GM12878 (cell line): ENCODE measurements around the gene UHMK1. TPM values are rescaled to one million over a fixed set of nuclear protein-coding genes. Genes with fewer than 3 reads are reported as not detected.

Experiments used
- ATAC-seq: fragments of 200-7000 bp; cut with Tn5 transposase; 3 replicates; pipeline ENCODE4 v1.9.1; 2020; ENCODE audit warnings: mild to moderate bottlenecking, moderate library complexity
- BruUV-seq: library from RNA; stranded (reverse); fragments of 400-500 nt; replicated peaks from 2 replicates; lab custom pipeline; 2021; lab: Mats Ljungman, UMichigan
- CTCF ChIA-PET: fragments of 300-600 bp; sonication (Branson Sonifier 250); formaldehyde crosslinking; extraction: SDS; loops from one replicate; lab custom pipeline; 2021; ENCODE audit warnings: inconsistent platforms; lab: Yijun Ruan, JAX
- POLR2A ChIA-PET: fragments of 350-600 bp; formaldehyde crosslinking; extraction: SDS; loops from one replicate; lab custom pipeline; 2021; ENCODE audit warnings: inconsistent platforms; lab: Charles Lee
- RAD21 ChIA-PET: fragments of 300-600 bp; sonication (Branson Sonifier 250); formaldehyde crosslinking; loops from one replicate; lab custom pipeline; 2023; ENCODE audit warnings: antibody characterized with exemption; ENCODE audit not compliant: unreplicated experiment; lab: Charles Lee
- SMC1A ChIA-PET: fragments of 300-600 bp; sonication (Branson Sonifier 250); formaldehyde crosslinking; loops from one replicate; lab custom pipeline; 2023; ENCODE audit not compliant: unreplicated experiment, uncharacterized antibody; lab: Charles Lee
- DNase-seq: peaks from one replicate; pipeline ENCODE4 v3.0.0-alpha.2; 2011; ENCODE audit warnings: low read depth, low spot score
- FAIRE-seq: peaks from 3 replicates; lab custom pipeline; 2011; peaks lifted over from hg19 to GRCh38; lab: Jason Lieb, UNC
- H2AFZ ChIP-seq: 2 replicates; pipeline ENCODE4 v1.6.0; 2011; ENCODE audit warnings: low read depth, low read length, control low read depth; ENCODE audit not compliant: control insufficient read depth
- H3K27ac ChIP-seq: 2 replicates; pipeline ENCODE4 v1.5.1; 2011; ENCODE audit warnings: control low read depth; ENCODE audit not compliant: control insufficient read depth, insufficient read depth
- H3K27me3 ChIP-seq, 2 experiments: replicated peaks in 1 of 2; 2 replicates each; pipeline versions ENCODE4 v1.6.0 to v1.6.1; 2011; ENCODE audit warnings: low read length in 1 of 2; ENCODE audit not compliant: control insufficient read depth in 2 of 2, insufficient read depth in 2 of 2
- H3K36me3 ChIP-seq, 2 experiments: 2 replicates each; pipeline ENCODE4 v1.5.1; 2011; ENCODE audit warnings: low read length in 1 of 2; ENCODE audit not compliant: control insufficient read depth in 2 of 2, insufficient read depth in 2 of 2
- H3K4me1 ChIP-seq: 2 replicates; pipeline ENCODE4 v1.6.1; 2011; ENCODE audit warnings: mild to moderate bottlenecking, low read length, moderate library complexity, mixed read lengths; ENCODE audit not compliant: control insufficient read depth, insufficient read depth
- H3K4me2 ChIP-seq: 2 replicates; pipeline ENCODE4 v1.6.0; 2011; ENCODE audit warnings: control low read depth; ENCODE audit not compliant: control insufficient read depth, insufficient read depth
- H3K4me3 ChIP-seq: fragments of 200-600 bp; sonication (generic); 2 replicates; pipeline ENCODE4 v1.5.1; 2016
- H3K79me2 ChIP-seq: 2 replicates; pipeline ENCODE4 v1.6.0; 2011; ENCODE audit warnings: low read length; ENCODE audit not compliant: control insufficient read depth, insufficient read depth
- H3K9ac ChIP-seq: 2 replicates; pipeline ENCODE4 v1.8.0; 2011; ENCODE audit warnings: low read length, control low read depth, mixed read lengths; ENCODE audit not compliant: control insufficient read depth, insufficient read depth
- H3K9me3 ChIP-seq: replicated peaks from 3 replicates; pipeline ENCODE4 v1.5.1; 2011; ENCODE audit warnings: mild to moderate bottlenecking, low read length; ENCODE audit not compliant: control insufficient read depth, insufficient read depth
- H4K20me1 ChIP-seq: 2 replicates; pipeline ENCODE4 v1.6.0; 2011; ENCODE audit not compliant: control insufficient read depth, insufficient read depth
- HDAC6 ChIP-seq: fragments of 200-600 bp; sonication (generic); IDR thresholded peaks from one replicate; pipeline ENCODE4 v1.8.0; 2017; ENCODE audit warnings: antibody characterized with exemption; ENCODE audit not compliant: unreplicated experiment
- LARP7 ChIP-seq: fragments of 450-650 bp; IDR thresholded peaks from 2 replicates; pipeline ENCODE4 v1.6.1; 2017; ENCODE audit warnings: mild to moderate bottlenecking
- PKNOX1 ChIP-seq: fragments of 450-650 bp; IDR thresholded peaks from 2 replicates; pipeline ENCODE4 v1.6.1; 2016; ENCODE audit warnings: mild to moderate bottlenecking
- RCOR1 ChIP-seq: conservative IDR thresholded peaks from 2 replicates; pipeline ENCODE4 v1.6.1; 2012; ENCODE audit warnings: low read depth, low read length, improper control_type of control experiment
- YBX1 ChIP-seq: fragments of 450-650 bp; IDR thresholded peaks from 2 replicates; pipeline ENCODE4 v1.6.1; 2016; ENCODE audit warnings: antibody characterized with exemption
- WGBS: methylation state at CpG from one replicate; pipeline ENCODE4 v1.1.6; 2016; ENCODE audit warnings: low lambda C conversion rate; ENCODE audit not compliant: insufficient replicate concordance, insufficient coverage; ENCODE audit errors: missing lambda C conversion rate; 5-methylcytosine and 5-hydroxymethylcytosine counted together
- in situ Hi-C: fragments of 300-500 bp; cut with MboI; formaldehyde crosslinking; loops from 9 replicates; pipeline ENCODE4 v1.14.3; 2018; ENCODE audit warnings: mixed read lengths
- intact Hi-C: fragments of 100-400 bp; cut with micrococcal nuclease; formaldehyde crosslinking; loops from one replicate; pipeline ENCODE4 v1.14.2; 2022; ENCODE audit not compliant: unreplicated experiment
- polyA plus RNA-seq, 11 experiments: library from polyadenylated mRNA; depleted of rRNA in 4 of 11; unstranded in 6 of 11; stranded (reverse) in 5 of 11; fragments of >200 nt; fragmentation: Nextera tagmentation in 4 of 11; fragmentation: Illumina TruSeq in 1 of 11; extraction: Ambion mirVana in 4 of 11; extraction: Trizol in 1 of 11; gene quantifications; 1 replicate in 1 of 11; 2 replicates in 10 of 11; pipeline versions ENCODE4 v1.2.1 to v1.2.3, GENCODE V29; 2011 to 2016; ENCODE audit warnings: inconsistent platforms in 2 of 11, missing spikeins in 2 of 11, low read depth in 1 of 11
- total RNA-seq, 4 experiments: library from RNA; depleted of rRNA in 3 of 4; stranded (reverse); fragments of >200 nt in 3 of 4; fragmentation: Illumina TruSeq in 1 of 4; extraction: Trizol in 1 of 4; gene quantifications; 2 replicates each; pipeline versions ENCODE4 v1.2.1 to v1.2.3, GENCODE V29; 2013 to 2021

Gene UHMK1
- total and polyA plus RNA-seq, 10 of the 15 experiments (the other 5 are each of a cell fraction or from before 2014, with no cell fraction given) = 5.7 to 52.7 (median 28.3) TPM

DNA sequence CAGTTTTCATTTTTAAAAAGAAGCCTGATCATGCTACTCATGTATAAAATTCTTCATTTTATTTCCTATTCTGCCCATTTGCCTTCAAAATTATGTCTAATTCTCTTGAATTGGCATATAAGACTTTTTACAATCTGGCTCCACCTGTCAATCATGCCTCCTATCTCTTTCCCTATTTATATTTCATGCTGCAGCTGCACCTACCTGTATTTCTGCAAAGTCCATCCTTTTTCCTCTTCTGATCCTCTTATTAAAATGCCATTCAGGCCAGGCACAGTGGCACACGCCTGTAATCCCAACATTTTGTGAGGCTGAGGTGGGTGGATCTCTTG, 33.3 kb downstream of the UHMK1 start:
- ChIA-PET POLR2A (no interaction called here), CTCF (interaction anchor here (0.8 kb wide), 1 partner anchor 9 kb away, joined by 3 read pairs; no protein-coding TSS in a partner anchor), SMC1A (interaction anchor here (1.0 to 1.2 kb wide), 3 partner anchors 32 to 270 kb away, joined by 3 to 5 read pairs (median 4); no protein-coding TSS in a partner anchor), RAD21 (interaction anchor here (0.9 to 1.4 kb wide), 4 partner anchors 29 to 66 kb away, joined by 3 to 8 read pairs (median 3); no protein-coding TSS in a partner anchor)
- BruUV-seq = no TSS peak
- H3K27ac ChIP-seq = peak overlapping the region; percentile 64
- in situ Hi-C loops = no loop called here
- peaks cover 0 to 6% of the 10 kb centered on the region in 2 experiments; a peak in 2 of 4 replicates for H3K36me3 ChIP-seq
- ATAC-seq (no peak), FAIRE-seq (no peak), DNase-seq (no peak)
- peak overlapping the region; percentile 27; the same call in 1 of the 2 replicates for H3K9ac ChIP-seq
- WGBS = 91% methylated on average over 1 of the region's 1 CpG
- H3K4me3 ChIP-seq = no peak overlapping the region; the same call in 1 of the 2 replicates
- peak; percentile 62 for TF ChIP-seq PKNOX1
- no peak for TF ChIP-seq HDAC6
- peaks cover 19% of the 10 kb centered on the region for H3K4me1 ChIP-seq
- H3K9me3 ChIP-seq = no peaks in the 10 kb centered on the region
- no peak overlapping the region for H2AFZ ChIP-seq
- H3K79me2 ChIP-seq = no peaks in the 10 kb centered on the region
- peak overlapping the region; percentile 77 for H3K4me2 ChIP-seq
- intact Hi-C loops = no loop called here
- no peaks in the 10 kb centered on the region for H3K27me3 ChIP-seq
- H4K20me1 ChIP-seq = no peaks in the 10 kb centered on the region

GRCh38 chr1:162535501-162535900, 37.9 kb downstream of the UHMK1 start:
- DNase-seq (no peak), FAIRE-seq (no peak), ATAC-seq (no peak)
- H3K9ac ChIP-seq = no peak overlapping the region
- ChIA-PET POLR2A (no interaction called here), SMC1A (interaction anchor here (0.9 kb wide), 1 partner anchor 13 kb away, joined by 4 read pairs; no protein-coding TSS in a partner anchor), CTCF (no interaction called here), RAD21 (no interaction called here)
- H4K20me1 ChIP-seq = no peaks in the 10 kb centered on the region
- WGBS = 21% methylated on average over 1 of the region's 1 CpG
- in situ Hi-C loops (no loop called here), intact Hi-C loops (no loop called here)
- no peak overlapping the region for H3K27ac ChIP-seq
- H3K27me3 ChIP-seq = no peaks in the 10 kb centered on the region
- H3K36me3 ChIP-seq = no peaks in the 10 kb centered on the region; a peak in 1 of 4 replicates
- no TSS peak for BruUV-seq
- H2AFZ ChIP-seq = no peak overlapping the region
- H3K4me3 ChIP-seq = no peak overlapping the region
- H3K4me2 ChIP-seq = no peak overlapping the region
- no peaks in the 10 kb centered on the region for H3K9me3 ChIP-seq
- TF ChIP-seq RCOR1 (no peak), LARP7 (no peak), YBX1 (no peak)
- no peaks in the 10 kb centered on the region for H3K79me2 ChIP-seq
- peaks cover 12% of the 10 kb centered on the region for H3K4me1 ChIP-seq
